HCEC 1CT (cell line): Measurements from ENCODE around the gene MLLT1.
A peak's percentile ranks its signal among the peaks of the same experiment; 100 is the strongest.

Experiments used
- DNase-seq: peaks from one replicate; pipeline ENCODE4 v3.0.0-alpha.2; 2017

MLLT1 gene

GRCh38 chr19:6204866-6205723 lies 74.7 kb downstream of the MLLT1 start:
- DNase-seq, result no peak

- no peak for DNase-seq
These were observed 75.6 kb downstream of the MLLT1 start for GRCh38 chr19:6204212-6204611.

- peak; percentile 97 for DNase-seq
These were observed 80.4 kb downstream of the MLLT1 start for GRCh38 chr19:6199240-6199994.

- DNase-seq, result no peak
These were observed 80.9 kb downstream of the MLLT1 start for GRCh38 chr19:6198896-6199239.

- no peak for DNase-seq
These were observed 83.4 kb downstream of the MLLT1 start for GRCh38 chr19:6196361-6196760.

GRCh38 chr19:6188811-6189210 lies 91.0 kb downstream of the MLLT1 start:
- DNase-seq, result no peak

GRCh38 chr19:6187374-6187773 lies 92.4 kb downstream of the MLLT1 start:
- DNase-seq, result no peak

GRCh38 chr19:6185835-6186834 lies 93.6 kb downstream of the MLLT1 start:
- no peak for DNase-seq

GRCh38 chr19:6185093-6185834 lies 94.5 kb downstream of the MLLT1 start:
- DNase-seq, result no peak

GRCh38 chr19:6181119-6181518 lies 98.7 kb downstream of the MLLT1 start:
- DNase-seq, result no peak

GRCh38 chr19:6173190-6173589 lies 106.6 kb downstream of the MLLT1 start:
- DNase-seq, result no peak

GRCh38 chr19:6172074-6172863 lies 107.5 kb downstream of the MLLT1 start:
- no peak for DNase-seq

GRCh38 chr19:6167115-6167514 lies 112.7 kb downstream of the MLLT1 start:
- no peak for DNase-seq

GRCh38 chr19:6164906-6165531 lies 114.8 kb downstream of the MLLT1 start:
- no peak for DNase-seq

- DNase-seq, result no peak
These were observed 118.4 kb downstream of the MLLT1 start for GRCh38 chr19:6161271-6161850.
